ENCODE results near the gene APBB2.

Gene APBB2

GRCh38 chr4:40890764-40891163, 323.6 kb downstream of the APBB2 start:
- Histone ChIP-seq H3K4me3 (ENCODE audit: low read depth, low read length) (no peak overlapping the region), H2AFZ (ENCODE audit: low read length, unreplicated experiment) (no peak overlapping the region), H3K27ac (ENCODE audit: low read depth, low read length) (no peak overlapping the region), H3K4me1 (ENCODE audit: control insufficient read depth, insufficient read depth, low read length, unreplicated experiment) (peaks cover 12% of the 10 kb centered on the region), H3K36me3 (ENCODE audit: insufficient read depth, low read length) (peaks cover 11% of the 10 kb centered on the region; the same call in 1 of the 2 replicates), H3K79me2 (ENCODE audit: control insufficient read depth, insufficient read depth, low read length, unreplicated experiment) (peaks cover 4% of the 10 kb centered on the region), H3K27me3 (ENCODE audit: insufficient read depth, low read length) (no peaks in the 10 kb centered on the region)

GRCh38 chr4:40890199-40890598, 324.1 kb downstream of the APBB2 start:
- H3K4me3 ChIP-seq (ENCODE audit: low read depth, low read length), result no peak overlapping the region
- H3K27ac ChIP-seq (ENCODE audit: low read depth, low read length), result no peak overlapping the region
- peaks cover 11% of the 10 kb centered on the region; the same call in 1 of the 2 replicates for H3K36me3 ChIP-seq (ENCODE audit: insufficient read depth, low read length)
- no peaks in the 10 kb centered on the region for H3K27me3 ChIP-seq (ENCODE audit: insufficient read depth, low read length)
- H3K4me1 ChIP-seq (ENCODE audit: control insufficient read depth, insufficient read depth, low read length, unreplicated experiment), result peaks cover 12% of the 10 kb centered on the region
- peaks cover 4% of the 10 kb centered on the region for H3K79me2 ChIP-seq (ENCODE audit: control insufficient read depth, insufficient read depth, low read length, unreplicated experiment)
- no peak overlapping the region for H2AFZ ChIP-seq (ENCODE audit: low read length, unreplicated experiment)

GRCh38 chr4:40888933-40889332, 325.4 kb downstream of the APBB2 start:
- Histone ChIP-seq H2AFZ (ENCODE audit: low read length, unreplicated experiment) (no peak overlapping the region), H3K27me3 (ENCODE audit: insufficient read depth, low read length) (no peaks in the 10 kb centered on the region), H3K79me2 (ENCODE audit: control insufficient read depth, insufficient read depth, low read length, unreplicated experiment) (peaks cover 4% of the 10 kb centered on the region), H3K27ac (ENCODE audit: low read depth, low read length) (no peak overlapping the region), H3K4me3 (ENCODE audit: low read depth, low read length) (no peak overlapping the region), H3K36me3 (ENCODE audit: insufficient read depth, low read length) (peaks cover 8% of the 10 kb centered on the region; the same call in 1 of the 2 replicates), H3K4me1 (ENCODE audit: control insufficient read depth, insufficient read depth, low read length, unreplicated experiment) (peaks cover 12% of the 10 kb centered on the region)

GRCh38 chr4:40887764-40888131, 326.6 kb downstream of the APBB2 start:
- peak overlapping the region; percentile 20; the same call in 1 of the 2 replicates for H3K4me3 ChIP-seq (ENCODE audit: low read depth, low read length)
- no peak overlapping the region for H2AFZ ChIP-seq (ENCODE audit: low read length, unreplicated experiment)
- peaks cover 4% of the 10 kb centered on the region for H3K79me2 ChIP-seq (ENCODE audit: control insufficient read depth, insufficient read depth, low read length, unreplicated experiment)
- H3K27ac ChIP-seq (ENCODE audit: low read depth, low read length), result peak overlapping the region; percentile 65
- H3K27me3 ChIP-seq (ENCODE audit: insufficient read depth, low read length), result no peaks in the 10 kb centered on the region
- H3K36me3 ChIP-seq (ENCODE audit: insufficient read depth, low read length), result peaks cover 3% of the 10 kb centered on the region; the same call in 1 of the 2 replicates
- H3K4me1 ChIP-seq (ENCODE audit: control insufficient read depth, insufficient read depth, low read length, unreplicated experiment), result peaks cover 12% of the 10 kb centered on the region

- Histone ChIP-seq H3K27ac (ENCODE audit: low read depth, low read length) (peak overlapping the region; percentile 65), H3K36me3 (ENCODE audit: insufficient read depth, low read length) (no peaks in the 10 kb centered on the region), H3K27me3 (ENCODE audit: insufficient read depth, low read length) (no peaks in the 10 kb centered on the region), H3K4me1 (ENCODE audit: control insufficient read depth, insufficient read depth, low read length, unreplicated experiment) (peaks cover 12% of the 10 kb centered on the region), H3K4me3 (ENCODE audit: low read depth, low read length) (no peak overlapping the region), H2AFZ (ENCODE audit: low read length, unreplicated experiment) (no peak overlapping the region), H3K79me2 (ENCODE audit: control insufficient read depth, insufficient read depth, low read length, unreplicated experiment) (peaks cover 4% of the 10 kb centered on the region)
Measured at GRCh38 chr4:40886931-40887763, 327.2 kb downstream of the APBB2 start.

- Histone ChIP-seq H3K4me3 (ENCODE audit: low read depth, low read length) (no peak overlapping the region), H3K27me3 (ENCODE audit: insufficient read depth, low read length) (no peaks in the 10 kb centered on the region), H3K79me2 (ENCODE audit: control insufficient read depth, insufficient read depth, low read length, unreplicated experiment) (peaks cover 4% of the 10 kb centered on the region), H2AFZ (ENCODE audit: low read length, unreplicated experiment) (no peak overlapping the region), H3K27ac (ENCODE audit: low read depth, low read length) (no peak overlapping the region), H3K4me1 (ENCODE audit: control insufficient read depth, insufficient read depth, low read length, unreplicated experiment) (no peaks in the 10 kb centered on the region), H3K36me3 (ENCODE audit: insufficient read depth, low read length) (0 out of 2 replicates have a peak, but pooled peaks cover 3% of the 10 kb centered on the region)
Measured at GRCh38 chr4:40881851-40882250, 332.5 kb downstream of the APBB2 start.

GRCh38 chr4:40881096-40881495, 333.2 kb downstream of the APBB2 start:
- no peak overlapping the region for H3K27ac ChIP-seq (ENCODE audit: low read depth, low read length)
- H3K27me3 ChIP-seq (ENCODE audit: insufficient read depth, low read length), result no peaks in the 10 kb centered on the region
- H3K79me2 ChIP-seq (ENCODE audit: control insufficient read depth, insufficient read depth, low read length, unreplicated experiment), result no peaks in the 10 kb centered on the region

GRCh38 chr4:40878548-40879055, 335.7 kb downstream of the APBB2 start:
- H2AFZ ChIP-seq (ENCODE audit: low read length, unreplicated experiment), result no peak overlapping the region
- no peak overlapping the region for H3K27ac ChIP-seq (ENCODE audit: low read depth, low read length)
- no peaks in the 10 kb centered on the region for H3K79me2 ChIP-seq (ENCODE audit: control insufficient read depth, insufficient read depth, low read length, unreplicated experiment)
- 0 out of 2 replicates have a peak, but pooled peaks cover 3% of the 10 kb centered on the region for H3K36me3 ChIP-seq (ENCODE audit: insufficient read depth, low read length)
- no peak overlapping the region for H3K4me3 ChIP-seq (ENCODE audit: low read depth, low read length)
- H3K27me3 ChIP-seq (ENCODE audit: insufficient read depth, low read length), result no peaks in the 10 kb centered on the region
- H3K4me1 ChIP-seq (ENCODE audit: control insufficient read depth, insufficient read depth, low read length, unreplicated experiment), result no peaks in the 10 kb centered on the region

More at GRCh38 chr4:40881096-40881495, 333.2 kb downstream of the APBB2 start:
- no peak overlapping the region for H2AFZ ChIP-seq (ENCODE audit: low read length, unreplicated experiment)
- no peak overlapping the region for H3K4me3 ChIP-seq (ENCODE audit: low read depth, low read length)
- H3K36me3 ChIP-seq (ENCODE audit: insufficient read depth, low read length), result 0 out of 2 replicates have a peak, but pooled peaks cover 3% of the 10 kb centered on the region
- H3K4me1 ChIP-seq (ENCODE audit: control insufficient read depth, insufficient read depth, low read length, unreplicated experiment), result no peaks in the 10 kb centered on the region

GRCh38 chr4:40877081-40877480, 337.3 kb downstream of the APBB2 start:
- no peak overlapping the region for H2AFZ ChIP-seq (ENCODE audit: low read length, unreplicated experiment)
- peaks cover 6% of the 10 kb centered on the region; the same call in 1 of the 2 replicates for H3K36me3 ChIP-seq (ENCODE audit: insufficient read depth, low read length)
- no peak overlapping the region for H3K27ac ChIP-seq (ENCODE audit: low read depth, low read length)
- H3K27me3 ChIP-seq (ENCODE audit: insufficient read depth, low read length), result no peaks in the 10 kb centered on the region
- no peaks in the 10 kb centered on the region for H3K4me1 ChIP-seq (ENCODE audit: control insufficient read depth, insufficient read depth, low read length, unreplicated experiment)
- no peak overlapping the region for H3K4me3 ChIP-seq (ENCODE audit: low read depth, low read length)
- H3K79me2 ChIP-seq (ENCODE audit: control insufficient read depth, insufficient read depth, low read length, unreplicated experiment), result no peaks in the 10 kb centered on the region

GRCh38 chr4:40875507-40876150, 338.7 kb downstream of the APBB2 start:
- Histone ChIP-seq H3K4me3 (ENCODE audit: low read depth, low read length) (no peak overlapping the region), H3K36me3 (ENCODE audit: insufficient read depth, low read length) (peaks cover 8% of the 10 kb centered on the region; the same call in 1 of the 2 replicates), H3K79me2 (ENCODE audit: control insufficient read depth, insufficient read depth, low read length, unreplicated experiment) (no peaks in the 10 kb centered on the region), H2AFZ (ENCODE audit: low read length, unreplicated experiment) (no peak overlapping the region), H3K27me3 (ENCODE audit: insufficient read depth, low read length) (no peaks in the 10 kb centered on the region), H3K27ac (ENCODE audit: low read depth, low read length) (no peak overlapping the region), H3K4me1 (ENCODE audit: control insufficient read depth, insufficient read depth, low read length, unreplicated experiment) (no peaks in the 10 kb centered on the region)

Measured in ACC112 (cell line).